Bronchial epithelial cell (primary cell): ENCODE measurements around the gene EEF2K. TPM values are rescaled to one million over a fixed set of nuclear protein-coding genes. Genes with fewer than 3 reads are reported as not detected.

Experiments used
- DNase-seq: peaks from one replicate; pipeline ENCODE4 v3.0.0-alpha.2; 2010; ENCODE audit warnings: low read depth
- FAIRE-seq: peaks from 2 replicates; lab custom pipeline; 2011; peaks lifted over from hg19 to GRCh38; lab: Jason Lieb, UNC
- H3K27me3 ChIP-seq: 2 replicates; pipeline ENCODE4 v1.5.1; 2011; ENCODE audit warnings: low read length; ENCODE audit not compliant: control insufficient read depth, insufficient read depth
- H3K36me3 ChIP-seq: 2 replicates; pipeline ENCODE4 v1.5.1; 2011; ENCODE audit warnings: low read length; ENCODE audit not compliant: control insufficient read depth, insufficient read depth
- H3K4me3 ChIP-seq: 2 replicates; pipeline ENCODE4 v1.5.1; 2011; ENCODE audit warnings: mild to moderate bottlenecking, low read depth, low read length, control low read depth
- CTCF ChIP-seq: IDR thresholded peaks from 2 replicates; pipeline ENCODE4 v1.5.1; 2011; ENCODE audit warnings: mild to moderate bottlenecking, moderate library complexity, low read length, control low read depth, inconsistent platforms; ENCODE audit not compliant: insufficient read depth, severe bottlenecking
- total RNA-seq: library from RNA; depleted of rRNA; stranded (reverse); fragments of >200 nt; gene quantifications from 2 replicates; pipeline ENCODE4 v1.2.1, GENCODE V29; 2014

Gene EEF2K
- total RNA-seq, 1 donor from 2014 or later: 6.3 TPM

- no peak for DNase-seq
- Histone ChIP-seq H3K4me3 (no peak overlapping the region), H3K27me3 (no peaks in the 10 kb centered on the region), H3K36me3 (peaks cover 8% of the 10 kb centered on the region)
- TF ChIP-seq CTCF: no peak
- FAIRE-seq: no peak
Observed at GRCh38 chr16:22337849-22338635, 132.0 kb downstream of the EEF2K start.

Other genes starting within 250 kb of the EEF2K start
- not detected in 2 replicates for gene PDZD9, start 205.2 kb upstream of the EEF2K start, total RNA-seq
- 9.7 and 17.6 TPM in 2 replicates for gene MOSMO, start 198.2 kb upstream of the EEF2K start, total RNA-seq
- gene VWA3A, start 113.7 kb upstream of the EEF2K start, total RNA-seq: under 0.01 TPM in 1 of 2 replicates, not detected in the other
- not detected in 2 replicates for gene SDR42E2, start 43.8 kb upstream of the EEF2K start, total RNA-seq
- 60.3 and 77.6 TPM in 2 replicates for gene POLR3E, start 91.1 kb downstream of the EEF2K start, total RNA-seq
- 16.8 and 25.3 TPM in 2 replicates for gene CDR2, start 168.3 kb downstream of the EEF2K start, total RNA-seq